ENCODE data around the gene SLC6A3.

The SLC6A3 gene

GRCh38 chr5:1470762-1471211, 25.5 kb upstream of the SLC6A3 start:
- TF ChIP-seq CTCF (IDR thresholded peaks at IDR 0.05; ENCODE audit: low read depth, low read length) = no peak
- no peak for DNase-seq (ENCODE audit: low read depth in 2 of 2)
- no peak overlapping the region for H3K4me3 ChIP-seq (replicated peaks in 1 of 2; ENCODE audit: low read depth in 2 of 2, low read length in 2 of 2)

GRCh38 chr5:1468629-1469527, 23.6 kb upstream of the SLC6A3 start:
- H3K4me3 ChIP-seq (replicated peaks in 1 of 2; ENCODE audit: low read depth in 2 of 2, low read length in 2 of 2) = no peak overlapping the region
- no peak for TF ChIP-seq CTCF (IDR thresholded peaks at IDR 0.05; ENCODE audit: low read depth, low read length)
- DNase-seq (ENCODE audit: low read depth in 2 of 2) = no peak

GRCh38 chr5:1468247-1468612, 23.0 kb upstream of the SLC6A3 start:
- no peak overlapping the region for H3K4me3 ChIP-seq (replicated peaks in 1 of 2; ENCODE audit: low read depth in 2 of 2, low read length in 2 of 2)
- peak; percentile 32 to 33 for DNase-seq (ENCODE audit: low read depth in 2 of 2)
- peak; percentile 64 for TF ChIP-seq CTCF (IDR thresholded peaks at IDR 0.05; ENCODE audit: low read depth, low read length)

- TF ChIP-seq CTCF (IDR thresholded peaks at IDR 0.05; ENCODE audit: low read depth, low read length) = no peak
- no peak overlapping the region for H3K4me3 ChIP-seq (replicated peaks in 1 of 2; ENCODE audit: low read depth in 2 of 2, low read length in 2 of 2)
These were observed 22.4 kb upstream of the SLC6A3 start for GRCh38 chr5:1467341-1468246.

GRCh38 chr5:1466631-1467265, 21.5 kb upstream of the SLC6A3 start:
- H3K4me3 ChIP-seq (replicated peaks in 1 of 2; ENCODE audit: low read depth in 2 of 2, low read length in 2 of 2) = no peak overlapping the region
- TF ChIP-seq CTCF (IDR thresholded peaks at IDR 0.05; ENCODE audit: low read depth, low read length) = no peak
- DNase-seq (ENCODE audit: low read depth in 2 of 2) = no peak

More at GRCh38 chr5:1467341-1468246, 22.4 kb upstream of the SLC6A3 start:
- no peak for DNase-seq (ENCODE audit: low read depth in 2 of 2)

- no peak overlapping the region for H3K4me3 ChIP-seq (replicated peaks in 1 of 2; ENCODE audit: low read depth in 2 of 2, low read length in 2 of 2)
- no peak for DNase-seq (ENCODE audit: low read depth in 2 of 2)
- no peak for TF ChIP-seq CTCF (IDR thresholded peaks at IDR 0.05; ENCODE audit: low read depth, low read length)
These were observed 20.8 kb upstream of the SLC6A3 start for GRCh38 chr5:1465966-1466471.

Measured in cardiac fibroblast (primary cell).